ENCODE data around the gene NBPF6.
"Not testable (repeated sequence)": the region's sequence is repeated elsewhere in the genome, so short reads cannot be mapped to it uniquely, and the experiment has no call there.

The NBPF6 gene

DNA sequence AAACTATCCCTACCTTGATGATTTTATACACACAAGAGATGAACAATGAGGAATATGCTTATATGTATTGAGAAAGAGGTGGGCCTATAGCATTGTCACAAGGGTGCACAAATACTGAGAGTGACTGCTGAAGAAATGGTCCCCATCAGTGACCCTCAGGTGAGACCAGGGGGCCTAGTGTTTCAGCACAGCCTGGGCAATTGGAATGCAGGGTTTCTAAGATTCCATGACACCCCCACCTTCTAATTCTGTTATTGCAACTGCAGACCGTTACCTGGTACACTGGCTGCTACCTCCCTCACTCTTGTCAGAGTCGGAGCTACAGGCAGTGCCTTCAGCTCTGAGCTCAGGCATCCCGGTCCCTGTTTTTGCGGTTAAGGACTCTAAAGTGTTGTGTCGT lies at the start of gene NBPF6:
Gene NBPF6 (plus strand): TSS at position 301 of the 400 bp plus-strand sequence. CDS start 259 bp downstream, outside the sequence.
- not testable (repeated sequence) for DNase-seq (ENCODE audit: low read depth)

- DNase-seq (ENCODE audit: low read depth): not testable (repeated sequence)
Observed at GRCh38 chr1:108411098-108411833, 38.9 kb upstream of the NBPF6 start.

DNA sequence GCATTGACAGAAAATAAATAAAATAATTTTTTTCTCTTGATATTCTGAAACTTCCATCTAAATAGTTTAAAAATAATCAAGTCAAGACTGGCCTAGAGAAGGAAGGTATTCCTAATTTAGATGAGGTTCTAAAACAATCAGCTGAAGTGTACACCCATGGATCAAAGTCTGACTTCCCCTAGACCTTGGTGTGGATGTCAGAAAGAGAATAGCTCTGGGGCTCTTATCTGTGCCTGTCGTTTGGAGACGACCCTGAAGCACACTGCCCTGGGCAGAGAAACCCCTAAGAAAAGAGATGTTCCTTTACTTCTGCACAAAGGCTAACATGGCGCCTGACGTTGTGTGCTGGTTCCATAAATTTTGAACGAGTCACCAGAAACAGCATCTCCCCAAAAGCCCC lies 30.0 kb upstream of the NBPF6 start:
- DNase-seq (ENCODE audit: low read depth): not testable (repeated sequence)

DNA sequence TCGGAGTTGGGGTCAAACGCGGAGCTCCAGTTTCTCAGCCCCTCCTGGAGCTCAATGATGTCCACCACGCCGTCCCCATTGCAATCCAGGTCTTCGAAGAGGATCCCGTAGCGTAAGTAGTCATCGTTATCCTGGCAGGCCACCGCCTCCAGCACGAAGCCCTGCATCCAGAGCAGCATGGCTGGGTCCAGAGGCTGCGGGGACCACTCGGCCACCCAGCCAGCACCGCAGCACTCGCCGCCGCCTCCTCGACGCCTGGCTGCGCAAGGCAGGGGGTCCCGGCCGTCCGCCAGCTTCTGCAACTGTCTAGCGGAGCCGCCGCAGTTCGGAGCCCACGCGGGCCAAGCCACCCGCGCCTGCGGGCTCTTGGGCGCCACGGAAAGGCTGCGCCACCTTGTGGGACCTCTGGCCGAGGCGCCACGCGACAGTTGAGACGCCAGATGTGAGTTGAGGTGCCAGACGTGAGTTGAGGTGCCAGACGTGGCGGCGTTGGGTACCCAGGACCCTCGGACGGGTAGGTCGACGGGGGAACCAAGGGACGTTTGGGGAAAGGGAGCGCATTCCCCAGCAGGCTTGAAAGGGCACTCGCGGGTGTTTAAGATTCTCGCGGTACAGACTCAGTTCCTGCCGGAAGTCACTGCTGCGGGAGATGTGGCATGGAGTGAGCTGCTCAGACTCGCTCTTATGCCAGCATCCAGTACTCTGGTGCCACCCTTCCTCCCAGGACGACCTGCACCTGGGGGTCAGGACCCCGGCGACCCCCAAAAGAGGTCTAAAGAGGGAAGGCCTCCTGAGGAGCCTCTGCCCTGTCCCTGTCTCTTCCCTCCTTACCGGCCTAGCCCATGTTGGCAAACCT lies 28.9 kb upstream of the NBPF6 start:
- DNase-seq (ENCODE audit: low read depth): not testable (repeated sequence)

GRCh38 chr1:108426877-108427276 lies 23.3 kb upstream of the NBPF6 start:
- not testable (repeated sequence) for DNase-seq (ENCODE audit: low read depth)

DNA sequence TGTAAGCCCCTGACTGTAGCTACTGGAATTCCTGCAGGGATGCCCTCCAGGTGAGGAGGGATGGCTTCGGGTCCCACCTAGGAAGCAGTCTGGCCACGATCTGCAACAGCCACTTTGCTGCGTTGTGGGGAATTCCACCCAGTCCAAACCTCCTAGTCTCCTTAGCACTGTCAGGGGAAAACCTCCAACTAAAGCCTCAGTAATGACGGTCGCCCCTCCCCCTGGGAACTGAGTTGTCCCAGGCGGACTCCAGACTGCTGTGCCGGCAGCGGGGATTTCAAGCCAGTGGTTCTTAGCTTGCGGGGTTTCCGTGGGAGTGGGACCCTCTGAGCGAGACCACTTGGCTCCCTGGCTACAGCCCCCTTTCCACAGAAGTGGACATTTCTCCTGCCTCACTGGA lies 18.1 kb upstream of the NBPF6 start:
- not testable (repeated sequence) for DNase-seq (ENCODE audit: low read depth)

DNA sequence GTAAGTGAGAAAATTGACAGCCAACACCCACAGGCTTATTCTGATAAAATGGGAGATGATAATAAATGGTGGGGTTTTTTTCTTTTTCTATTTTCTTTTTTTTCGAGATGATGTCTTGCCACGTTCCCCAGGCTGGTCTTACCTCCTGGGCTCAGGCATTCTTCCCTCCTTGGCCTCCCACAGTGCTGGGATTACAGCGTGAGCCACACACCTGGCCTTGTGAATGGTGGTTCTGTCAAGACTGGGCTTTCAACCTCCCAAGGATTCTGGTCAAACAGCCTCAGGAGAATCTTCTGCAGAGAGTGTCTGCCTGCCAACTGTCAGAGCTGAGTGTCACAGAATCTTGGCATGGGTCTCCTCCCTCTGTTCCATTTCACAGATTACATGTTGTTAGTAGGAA lies 16.7 kb upstream of the NBPF6 start:
- DNase-seq (ENCODE audit: low read depth): not testable (repeated sequence)

DNA sequence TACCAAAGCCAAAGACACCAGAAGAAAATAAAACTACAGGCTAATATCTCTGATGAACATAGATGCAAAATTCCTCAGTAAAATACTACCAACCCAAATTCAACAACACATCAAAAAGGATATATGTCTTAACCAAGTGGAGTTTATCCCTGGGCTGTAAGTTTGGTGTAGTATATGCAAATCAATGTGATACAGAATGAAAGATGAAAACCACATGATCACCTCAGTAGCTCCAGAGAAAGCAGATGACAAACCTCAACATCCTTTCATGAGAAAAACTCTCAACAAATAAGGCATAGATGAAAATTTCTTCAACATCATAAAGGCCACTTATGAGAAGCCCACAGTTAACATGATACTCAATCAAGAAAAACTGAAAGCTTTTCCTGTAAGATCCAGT lies 11.6 kb upstream of the NBPF6 start:
- not testable (repeated sequence) for DNase-seq (ENCODE audit: low read depth)

- not testable (repeated sequence) for DNase-seq (ENCODE audit: low read depth)
Observed at GRCh38 chr1:108454521-108454920, 4.4 kb downstream of the NBPF6 start.

DNA sequence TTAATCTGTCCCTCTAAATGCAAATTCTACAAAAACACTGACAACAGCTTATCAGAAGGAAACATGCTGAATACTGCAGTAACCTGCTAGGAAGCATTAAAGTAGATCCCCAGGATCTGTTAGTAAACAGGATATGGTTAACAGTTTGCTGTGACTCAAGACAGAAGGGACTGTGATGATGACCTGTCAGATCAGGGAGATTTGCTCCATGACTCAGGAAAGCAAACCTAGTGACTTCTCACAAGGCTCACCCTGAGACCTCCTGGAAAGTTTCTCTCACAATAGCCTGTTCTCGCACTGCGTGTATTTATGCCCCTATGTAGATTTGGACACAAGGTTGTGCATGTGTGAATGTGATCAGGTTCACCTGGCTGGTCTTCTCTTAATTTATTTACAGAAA lies 8.5 kb downstream of the NBPF6 start:
- not testable (repeated sequence) for DNase-seq (ENCODE audit: low read depth)

GRCh38 chr1:108461758-108462157 lies 11.6 kb downstream of the NBPF6 start:
- not testable (repeated sequence) for DNase-seq (ENCODE audit: low read depth)

DNA sequence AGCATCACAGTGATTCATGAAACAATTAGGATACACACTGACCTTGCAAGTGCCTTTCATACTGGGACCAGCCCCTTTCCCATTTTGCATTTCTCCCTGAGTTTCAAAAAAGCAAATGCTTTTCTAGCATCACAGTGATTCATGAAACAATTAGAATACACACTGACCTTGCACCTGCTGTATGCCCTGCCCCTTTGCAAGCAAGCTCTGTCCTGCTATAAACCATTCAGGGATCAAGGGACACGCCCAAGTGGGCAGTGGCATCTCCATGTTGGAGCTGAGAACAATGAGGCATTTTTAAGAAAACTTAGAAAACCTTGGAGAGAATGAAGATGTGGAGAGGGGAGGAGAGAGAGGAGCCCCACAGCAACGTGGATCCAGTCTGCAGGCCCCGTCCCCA lies 13.8 kb downstream of the NBPF6 start:
- not testable (repeated sequence) for DNase-seq (ENCODE audit: low read depth)

- not testable (repeated sequence) for DNase-seq (ENCODE audit: low read depth)
Observed at GRCh38 chr1:108466166-108466565, 16.0 kb downstream of the NBPF6 start.

GRCh38 chr1:108467155-108467554 lies 17.0 kb downstream of the NBPF6 start:
- not testable (repeated sequence) for DNase-seq (ENCODE audit: low read depth)

DNA sequence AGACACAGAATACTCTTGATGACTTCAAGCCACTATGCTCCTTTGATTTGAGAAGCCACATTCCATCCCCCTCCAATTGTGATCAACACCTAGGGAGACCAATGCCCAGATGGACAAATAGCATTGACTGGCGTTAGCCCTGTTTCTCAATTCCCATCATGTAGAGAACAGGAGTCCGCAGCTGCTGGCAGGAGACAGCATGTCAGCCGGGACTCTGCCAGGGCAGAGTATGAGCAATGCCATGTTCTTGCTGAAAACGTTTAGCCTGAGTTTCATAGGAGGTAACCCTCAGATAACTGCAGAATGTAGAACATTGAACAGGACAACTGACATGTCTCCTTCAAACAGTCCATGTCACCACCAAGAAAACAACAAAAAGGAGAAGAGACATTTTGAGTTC lies 20.6 kb downstream of the NBPF6 start:
- DNase-seq (ENCODE audit: low read depth): not testable (repeated sequence)

DNA sequence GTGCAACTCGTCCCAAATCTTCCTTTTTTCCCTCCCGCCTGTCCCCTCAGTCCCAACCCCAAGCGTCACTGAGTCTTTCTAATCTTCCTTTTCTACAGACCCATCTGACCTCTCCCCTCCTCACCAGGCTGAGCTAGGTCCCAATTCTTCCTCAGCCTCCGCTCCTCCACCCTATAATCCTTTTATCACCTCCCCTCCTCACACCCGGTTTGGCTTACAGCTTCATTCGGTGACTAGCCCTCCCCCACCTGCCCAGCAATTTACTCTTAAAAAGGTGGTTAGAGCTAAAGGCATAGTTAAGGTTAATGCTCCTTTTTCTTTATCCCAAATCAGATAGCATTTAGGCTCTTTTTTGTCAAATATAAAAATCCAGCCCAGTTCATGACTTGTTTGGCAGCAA lies 24.4 kb downstream of the NBPF6 start:
- not testable (repeated sequence) for DNase-seq (ENCODE audit: low read depth)

GRCh38 chr1:108478429-108479015 lies 28.4 kb downstream of the NBPF6 start:
- no peak for DNase-seq (ENCODE audit: low read depth)

GRCh38 chr1:108482708-108483107 lies 32.6 kb downstream of the NBPF6 start:
- no peak for DNase-seq (ENCODE audit: low read depth)

GRCh38 chr1:108485990-108486389 lies 35.8 kb downstream of the NBPF6 start:
- not testable (repeated sequence) for DNase-seq (ENCODE audit: low read depth)

DNA sequence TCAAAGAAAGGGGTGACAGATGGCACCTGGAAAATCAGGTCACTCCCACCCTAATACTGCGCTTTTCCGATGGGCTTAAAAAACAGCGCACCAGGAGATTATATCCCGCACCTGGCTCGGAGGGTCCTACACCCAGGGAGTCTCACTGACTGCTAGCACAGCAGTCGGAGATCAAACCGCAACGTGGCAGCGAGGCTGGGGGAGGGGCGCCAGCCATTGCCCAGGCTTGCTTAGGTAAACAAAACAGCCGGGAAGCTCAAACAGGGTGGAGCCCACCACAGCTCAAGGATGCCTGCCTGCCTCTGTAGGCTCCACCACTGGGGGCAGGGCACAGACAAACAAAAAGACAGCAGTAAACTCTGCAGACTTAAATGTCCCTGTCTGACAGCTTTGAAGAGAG lies 36.6 kb downstream of the NBPF6 start:
- not testable (repeated sequence) for DNase-seq (ENCODE audit: low read depth)

DNA sequence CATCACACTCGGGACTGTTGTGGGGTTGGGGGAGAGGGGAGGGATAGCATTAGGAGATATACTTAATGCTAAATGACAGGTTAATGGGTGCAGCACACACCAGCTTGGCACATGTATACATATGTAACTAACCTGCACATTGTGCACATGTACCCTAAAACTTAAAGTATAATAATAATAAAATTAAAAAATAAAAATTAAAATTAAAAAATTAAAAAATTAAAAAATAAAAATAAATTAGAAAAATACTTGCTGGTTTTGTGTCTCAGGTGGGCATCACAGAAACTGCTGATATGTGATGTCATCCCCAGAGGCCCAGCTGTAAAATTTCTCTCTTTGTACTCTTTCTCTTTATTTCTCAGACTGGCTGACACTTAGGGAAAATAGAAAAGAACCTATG lies 44.9 kb downstream of the NBPF6 start:
- not testable (repeated sequence) for DNase-seq (ENCODE audit: low read depth)

DNA sequence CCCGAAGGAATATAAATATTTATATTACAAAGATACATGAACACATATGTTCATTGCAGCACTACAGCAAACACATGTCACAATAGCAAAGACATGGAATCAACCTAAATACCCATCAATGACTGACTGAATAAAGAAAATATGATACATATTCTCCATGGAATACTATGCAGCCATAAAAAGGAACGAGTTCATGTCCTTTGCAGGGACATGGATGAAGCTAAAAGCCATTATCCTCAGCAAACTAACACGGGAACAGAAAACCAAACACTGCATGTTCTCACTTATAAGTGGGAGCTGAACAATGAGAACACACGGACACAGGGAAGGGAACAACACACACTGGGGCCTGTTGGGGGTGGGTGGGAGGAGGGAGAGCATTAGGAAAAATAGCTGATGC lies 46.7 kb downstream of the NBPF6 start:
- DNase-seq (ENCODE audit: low read depth): not testable (repeated sequence)

- DNase-seq (ENCODE audit: low read depth): no peak
Observed at GRCh38 chr1:108502138-108502537, 52.0 kb downstream of the NBPF6 start.

Measured in activated T-cell treated with anti-CD3 and anti-CD28 coated beads for 48 hours (primary cell).